A673 (cell line): ENCODE results near the gene PSMB2. TPM values are rescaled to one million over a fixed set of nuclear protein-coding genes. Genes with fewer than 3 reads are reported as not detected.

ENCODE experiments used
- BruUV-seq: library from RNA; stranded (reverse); fragments of 400-500 nt; replicated peaks from 2 replicates; lab custom pipeline; 2021; lab: Mats Ljungman, UMichigan
- CTCF ChIA-PET: fragments of 300-600 bp; sonication (Branson Sonifier 250); formaldehyde crosslinking; loops from one replicate; lab custom pipeline; 2022; ENCODE audit warnings: antibody characterized with exemption; lab: Charles Lee
- POLR2A ChIA-PET: fragments of 300-600 bp; sonication (Branson Sonifier 250); formaldehyde crosslinking; loops from one replicate; lab custom pipeline; 2022; ENCODE audit warnings: antibody characterized with exemption; ENCODE audit not compliant: low non-redundant PET; lab: Charles Lee
- DNase-seq: peaks from one replicate; pipeline ENCODE4 v3.0.0-alpha.2; 2015; ENCODE audit warnings: low spot score
- H3K27ac ChIP-seq: fragments of 200-600 bp; sonication (generic); 2 replicates; pipeline ENCODE4 v1.5.1; 2016; ENCODE audit warnings: mixed run types, low read depth, mild to moderate bottlenecking, mixed read lengths, antibody characterized with exemption, low read length; ENCODE audit not compliant: poor library complexity, severe bottlenecking
- H3K27me3 ChIP-seq: fragments of 200-600 bp; sonication (generic); replicated peaks from 2 replicates; pipeline ENCODE4 v1.6.1; 2017; ENCODE audit warnings: mixed run types, low read depth, mild to moderate bottlenecking, mixed read lengths, antibody characterized with exemption, low read length; ENCODE audit not compliant: insufficient read depth, poor library complexity
- H3K36me3 ChIP-seq: fragments of 200-600 bp; sonication (generic); 2 replicates; pipeline ENCODE4 v1.6.1; 2016; ENCODE audit warnings: mixed run types, mild to moderate bottlenecking, mixed read lengths, antibody characterized with exemption, low read length; ENCODE audit not compliant: insufficient read depth, poor library complexity, severe bottlenecking
- H3K4me1 ChIP-seq: fragments of 200-600 bp; sonication (generic); 2 replicates; pipeline ENCODE4 v1.6.1; 2017; ENCODE audit warnings: mixed run types, mild to moderate bottlenecking, mixed read lengths, antibody characterized with exemption, low read length; ENCODE audit not compliant: insufficient read depth, poor library complexity, severe bottlenecking
- H3K4me3 ChIP-seq: fragments of 200-600 bp; sonication (generic); 2 replicates; pipeline ENCODE4 v1.5.1; 2016; ENCODE audit warnings: low read depth, mixed run types, mild to moderate bottlenecking, mixed read lengths, low read length; ENCODE audit not compliant: poor library complexity, severe bottlenecking
- H3K9me3 ChIP-seq: fragments of 200-600 bp; sonication (generic); 2 replicates; pipeline ENCODE4 v1.6.1; 2016; ENCODE audit warnings: mixed run types, low read depth, mild to moderate bottlenecking, mixed read lengths, antibody characterized with exemption, low read length; ENCODE audit not compliant: poor library complexity, severe bottlenecking
- CTCF ChIP-seq: fragments of 300-800, 200-600 bp; sonication (generic); conservative IDR thresholded peaks from 2 replicates; pipeline ENCODE4 v1.5.1; 2017; ENCODE audit warnings: low read depth, mild to moderate bottlenecking, antibody characterized with exemption, low read length, moderate library complexity, mixed read lengths
- EZH2 ChIP-seq: fragments of 200-600 bp; sonication (generic); IDR thresholded peaks from 2 replicates; pipeline ENCODE4 v1.6.1; 2017; ENCODE audit warnings: borderline replicate concordance, low read depth, mild to moderate bottlenecking, mixed read lengths, antibody characterized with exemption, low read length; ENCODE audit not compliant: poor library complexity, severe bottlenecking
- intact Hi-C: fragments of 100-400 bp; cut with micrococcal nuclease; formaldehyde crosslinking; loops from one replicate; pipeline ENCODE4 v1.10.0; 2022; ENCODE audit not compliant: unreplicated experiment
- total RNA-seq: library from RNA; stranded (reverse); gene quantifications from 2 replicates; pipeline ENCODE4 v1.2.3, GENCODE V29; 2021

Gene PSMB2
- total RNA-seq, 1 experiment from 2014 or later: 169 TPM

GRCh38 chr1:35553851-35554250 is 87.5 kb downstream of the PSMB2 start:
- no peak for DNase-seq
- no peak overlapping the region for H3K27ac ChIP-seq
- peaks cover 31% of the 10 kb centered on the region for H3K36me3 ChIP-seq
- H3K4me1 ChIP-seq: peaks cover 8% of the 10 kb centered on the region
- POLR2A ChIA-PET: no interaction called here
- BruUV-seq: no TSS peak
- intact Hi-C loops: no loop called here
- no peaks in the 10 kb centered on the region for H3K9me3 ChIP-seq
- TF ChIP-seq CTCF: no peak
- TF ChIP-seq EZH2: no peak
- no peak overlapping the region for H3K4me3 ChIP-seq
- CTCF ChIA-PET: no interaction called here
- no peaks in the 10 kb centered on the region for H3K27me3 ChIP-seq

Other genes starting within 250 kb of the PSMB2 start
- gene KIAA0319L, start 84.1 kb downstream of the PSMB2 start, total RNA-seq: 33.7 and 38.5 TPM in 2 replicates
- gene NCDN, start 83.7 kb downstream of the PSMB2 start, total RNA-seq: 25.2 and 26.9 TPM in 2 replicates
- 0.52 and 0.79 TPM in 2 replicates for gene TFAP2E, start 68.2 kb downstream of the PSMB2 start, total RNA-seq
- 24.4 and 26.1 TPM in 2 replicates for gene C1orf216, start 77.4 kb upstream of the PSMB2 start, total RNA-seq
- gene CLSPN, start 128.5 kb upstream of the PSMB2 start, total RNA-seq: 72.2 and 84.6 TPM in 2 replicates
- 7.0 and 8.6 TPM in 2 replicates for gene AGO4, start 166.5 kb upstream of the PSMB2 start, total RNA-seq
- 58.7 and 60.3 TPM in 2 replicates for gene AGO1, start 241.7 kb upstream of the PSMB2 start, total RNA-seq